ENCODE data around the gene B4GALNT4.

The B4GALNT4 gene

DNA sequence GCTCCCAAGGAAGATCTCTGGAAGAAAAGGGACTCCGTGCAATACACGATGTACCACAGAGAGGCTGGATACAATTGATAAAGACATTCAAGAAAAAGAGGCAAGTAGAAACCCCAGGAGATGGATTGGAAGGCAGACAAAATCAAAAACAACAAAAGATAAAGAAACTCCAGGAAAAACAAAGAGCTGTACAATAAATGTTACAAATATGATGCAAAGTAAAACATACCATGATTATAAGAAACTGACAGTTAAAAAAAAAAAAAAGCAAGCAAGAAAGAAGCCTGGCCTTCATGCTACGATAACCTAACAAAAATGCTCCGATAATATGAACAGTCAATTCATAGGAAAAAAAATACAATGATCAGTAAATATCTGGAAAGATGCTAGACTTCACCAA is 56.0 kb downstream of the B4GALNT4 start:
- no peak for DNase-seq

GRCh38 chr11:426851-427250 is 57.6 kb downstream of the B4GALNT4 start:
- DNase-seq = no peak

DNA sequence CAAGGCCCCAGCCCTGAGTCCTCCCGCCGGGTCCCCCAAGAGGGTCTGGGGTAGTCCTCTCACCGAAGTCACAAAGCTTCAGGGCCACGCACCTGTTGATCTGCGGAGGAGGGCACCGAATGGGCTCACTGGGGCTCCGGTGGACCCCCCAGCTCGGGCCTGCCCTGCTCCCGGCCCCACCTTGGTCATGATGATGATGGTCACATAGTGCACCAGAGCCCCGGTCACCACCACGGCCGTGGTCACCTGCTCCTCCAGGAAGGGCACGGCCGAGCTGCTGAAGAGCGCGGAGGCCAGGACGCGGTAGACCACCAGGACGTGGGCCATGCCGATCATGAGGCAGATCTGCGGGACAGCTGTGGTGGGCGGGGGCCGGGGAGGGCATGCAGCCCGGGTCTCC is 59.0 kb downstream of the B4GALNT4 start:
- no peak for DNase-seq

DNA sequence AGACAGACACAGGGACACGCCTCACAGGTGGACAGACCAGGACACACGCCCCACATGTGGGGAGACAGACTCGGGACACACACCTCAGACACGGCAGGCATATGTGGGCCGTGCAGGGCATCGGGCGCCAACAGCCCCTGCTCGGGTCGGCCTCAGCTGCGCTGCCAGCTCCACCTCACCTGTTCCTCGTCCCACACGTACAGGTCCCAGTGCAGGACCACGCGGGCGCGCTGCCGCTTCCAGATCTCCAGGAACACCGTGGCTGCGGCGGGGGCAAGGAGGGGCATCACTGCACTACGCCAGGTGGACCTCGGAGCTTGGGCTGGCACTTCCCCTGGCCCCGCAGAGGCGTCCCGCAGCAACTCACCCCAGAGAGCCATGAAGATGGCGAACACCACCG is 60.1 kb downstream of the B4GALNT4 start:
- DNase-seq = no peak

DNA sequence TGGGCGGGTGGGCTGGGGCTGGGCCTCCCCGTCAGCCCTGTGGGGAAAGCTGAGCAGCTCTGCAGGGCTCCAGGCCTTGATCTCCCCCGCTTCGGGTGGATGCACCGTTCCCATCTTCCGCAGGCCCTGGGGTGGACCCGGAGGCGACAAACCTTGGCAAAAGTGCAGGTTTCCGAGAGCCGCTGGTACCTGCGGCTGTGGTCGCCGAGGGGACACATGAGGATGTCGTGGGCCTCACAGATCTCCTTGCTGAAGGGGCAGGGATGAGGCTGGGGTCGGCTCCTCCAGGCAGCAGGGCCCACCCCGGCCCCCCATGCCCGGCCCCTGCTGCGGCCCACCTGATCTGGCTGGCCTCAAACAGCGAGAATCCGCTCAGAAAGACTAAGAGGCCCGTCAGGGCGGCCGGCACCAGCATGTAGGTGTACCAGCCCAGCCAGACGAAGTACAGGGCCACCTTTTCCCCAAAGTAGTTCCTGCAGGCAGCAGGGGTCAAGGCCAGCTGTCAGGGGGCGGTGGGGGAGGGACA is 60.7 kb downstream of the B4GALNT4 start:
- DNase-seq = no peak
